ENCODE data around the gene NEK7.

NEK7 gene

GRCh38 chr1:198268784-198269645 lies 112.2 kb downstream of the NEK7 start:
- no peak overlapping the region for H3K4me3 ChIP-seq (ENCODE audit: low read depth, low read length)
- H3K9me3 ChIP-seq (ENCODE audit: control insufficient read depth, insufficient read depth, low read length) = no peaks in the 10 kb centered on the region
- no peaks in the 10 kb centered on the region for H3K36me3 ChIP-seq (ENCODE audit: control insufficient read depth, insufficient read depth, low read length)
- no peaks in the 10 kb centered on the region for H3K27me3 ChIP-seq (ENCODE audit: control insufficient read depth, insufficient read depth, low read length)
- H3K4me1 ChIP-seq (ENCODE audit: control insufficient read depth, insufficient read depth, low read length) = no peaks in the 10 kb centered on the region
- H3K9ac ChIP-seq (ENCODE audit: low read depth, low read length) = no peak overlapping the region

GRCh38 chr1:198269646-198269940 lies 112.8 kb downstream of the NEK7 start:
- Histone ChIP-seq H3K36me3 (ENCODE audit: control insufficient read depth, insufficient read depth, low read length) (no peaks in the 10 kb centered on the region), H3K4me3 (ENCODE audit: low read depth, low read length) (no peak overlapping the region), H3K9me3 (ENCODE audit: control insufficient read depth, insufficient read depth, low read length) (no peaks in the 10 kb centered on the region), H3K9ac (ENCODE audit: low read depth, low read length) (no peak overlapping the region), H3K27me3 (ENCODE audit: control insufficient read depth, insufficient read depth, low read length) (no peaks in the 10 kb centered on the region), H3K4me1 (ENCODE audit: control insufficient read depth, insufficient read depth, low read length) (no peaks in the 10 kb centered on the region)

GRCh38 chr1:198270273-198270828 lies 113.6 kb downstream of the NEK7 start:
- Histone ChIP-seq H3K4me1 (ENCODE audit: control insufficient read depth, insufficient read depth, low read length) (no peaks in the 10 kb centered on the region), H3K27me3 (ENCODE audit: control insufficient read depth, insufficient read depth, low read length) (no peaks in the 10 kb centered on the region)

GRCh38 chr1:198271467-198271866 lies 114.7 kb downstream of the NEK7 start:
- Histone ChIP-seq H3K9ac (ENCODE audit: low read depth, low read length) (no peak overlapping the region), H3K4me1 (ENCODE audit: control insufficient read depth, insufficient read depth, low read length) (no peaks in the 10 kb centered on the region), H3K9me3 (ENCODE audit: control insufficient read depth, insufficient read depth, low read length) (no peaks in the 10 kb centered on the region), H3K4me3 (ENCODE audit: low read depth, low read length) (no peak overlapping the region), H3K27me3 (ENCODE audit: control insufficient read depth, insufficient read depth, low read length) (no peaks in the 10 kb centered on the region), H3K36me3 (ENCODE audit: control insufficient read depth, insufficient read depth, low read length) (no peaks in the 10 kb centered on the region)

More at GRCh38 chr1:198270273-198270828, 113.6 kb downstream of the NEK7 start:
- Histone ChIP-seq H3K4me3 (ENCODE audit: low read depth, low read length) (no peak overlapping the region), H3K36me3 (ENCODE audit: control insufficient read depth, insufficient read depth, low read length) (no peaks in the 10 kb centered on the region), H3K9ac (ENCODE audit: low read depth, low read length) (no peak overlapping the region), H3K9me3 (ENCODE audit: control insufficient read depth, insufficient read depth, low read length) (no peaks in the 10 kb centered on the region)

- Histone ChIP-seq H3K9ac (ENCODE audit: low read depth, low read length) (no peak overlapping the region), H3K9me3 (ENCODE audit: control insufficient read depth, insufficient read depth, low read length) (no peaks in the 10 kb centered on the region), H3K4me3 (ENCODE audit: low read depth, low read length) (no peak overlapping the region), H3K4me1 (ENCODE audit: control insufficient read depth, insufficient read depth, low read length) (no peaks in the 10 kb centered on the region), H3K36me3 (ENCODE audit: control insufficient read depth, insufficient read depth, low read length) (no peaks in the 10 kb centered on the region), H3K27me3 (ENCODE audit: control insufficient read depth, insufficient read depth, low read length) (no peaks in the 10 kb centered on the region)
Observed at GRCh38 chr1:198272492-198272891, 115.7 kb downstream of the NEK7 start.

GRCh38 chr1:198273748-198274295 lies 117.0 kb downstream of the NEK7 start:
- Histone ChIP-seq H3K4me3 (ENCODE audit: low read depth, low read length) (no peak overlapping the region), H3K27me3 (ENCODE audit: control insufficient read depth, insufficient read depth, low read length) (no peaks in the 10 kb centered on the region), H3K9ac (ENCODE audit: low read depth, low read length) (no peak overlapping the region), H3K9me3 (ENCODE audit: control insufficient read depth, insufficient read depth, low read length) (no peaks in the 10 kb centered on the region), H3K36me3 (ENCODE audit: control insufficient read depth, insufficient read depth, low read length) (no peaks in the 10 kb centered on the region), H3K4me1 (ENCODE audit: control insufficient read depth, insufficient read depth, low read length) (no peaks in the 10 kb centered on the region)

- no peaks in the 10 kb centered on the region for H3K4me1 ChIP-seq (ENCODE audit: control insufficient read depth, insufficient read depth, low read length)
- no peaks in the 10 kb centered on the region for H3K36me3 ChIP-seq (ENCODE audit: control insufficient read depth, insufficient read depth, low read length)
Observed at GRCh38 chr1:198275597-198275996, 118.8 kb downstream of the NEK7 start.

GRCh38 chr1:198276241-198276640 lies 119.4 kb downstream of the NEK7 start:
- Histone ChIP-seq H3K27me3 (ENCODE audit: control insufficient read depth, insufficient read depth, low read length) (no peaks in the 10 kb centered on the region), H3K9me3 (ENCODE audit: control insufficient read depth, insufficient read depth, low read length) (no peaks in the 10 kb centered on the region), H3K4me1 (ENCODE audit: control insufficient read depth, insufficient read depth, low read length) (no peaks in the 10 kb centered on the region), H3K4me3 (ENCODE audit: low read depth, low read length) (no peak overlapping the region), H3K9ac (ENCODE audit: low read depth, low read length) (no peak overlapping the region), H3K36me3 (ENCODE audit: control insufficient read depth, insufficient read depth, low read length) (no peaks in the 10 kb centered on the region)

More at GRCh38 chr1:198275597-198275996, 118.8 kb downstream of the NEK7 start:
- no peak overlapping the region for H3K9ac ChIP-seq (ENCODE audit: low read depth, low read length)
- H3K4me3 ChIP-seq (ENCODE audit: low read depth, low read length) = no peak overlapping the region
- no peaks in the 10 kb centered on the region for H3K27me3 ChIP-seq (ENCODE audit: control insufficient read depth, insufficient read depth, low read length)
- no peaks in the 10 kb centered on the region for H3K9me3 ChIP-seq (ENCODE audit: control insufficient read depth, insufficient read depth, low read length)

GRCh38 chr1:198278943-198279342 lies 122.1 kb downstream of the NEK7 start:
- Histone ChIP-seq H3K36me3 (ENCODE audit: control insufficient read depth, insufficient read depth, low read length) (no peaks in the 10 kb centered on the region), H3K9ac (ENCODE audit: low read depth, low read length) (no peak overlapping the region), H3K9me3 (ENCODE audit: control insufficient read depth, insufficient read depth, low read length) (no peaks in the 10 kb centered on the region), H3K4me3 (ENCODE audit: low read depth, low read length) (no peak overlapping the region), H3K27me3 (ENCODE audit: control insufficient read depth, insufficient read depth, low read length) (no peaks in the 10 kb centered on the region), H3K4me1 (ENCODE audit: control insufficient read depth, insufficient read depth, low read length) (no peaks in the 10 kb centered on the region)

GRCh38 chr1:198280080-198280479 lies 123.3 kb downstream of the NEK7 start:
- Histone ChIP-seq H3K9ac (ENCODE audit: low read depth, low read length) (no peak overlapping the region), H3K4me1 (ENCODE audit: control insufficient read depth, insufficient read depth, low read length) (no peaks in the 10 kb centered on the region), H3K4me3 (ENCODE audit: low read depth, low read length) (no peak overlapping the region), H3K27me3 (ENCODE audit: control insufficient read depth, insufficient read depth, low read length) (no peaks in the 10 kb centered on the region), H3K9me3 (ENCODE audit: control insufficient read depth, insufficient read depth, low read length) (no peaks in the 10 kb centered on the region), H3K36me3 (ENCODE audit: control insufficient read depth, insufficient read depth, low read length) (no peaks in the 10 kb centered on the region)

- Histone ChIP-seq H3K4me3 (ENCODE audit: low read depth, low read length) (no peak overlapping the region), H3K9me3 (ENCODE audit: control insufficient read depth, insufficient read depth, low read length) (no peaks in the 10 kb centered on the region), H3K9ac (ENCODE audit: low read depth, low read length) (no peak overlapping the region), H3K4me1 (ENCODE audit: control insufficient read depth, insufficient read depth, low read length) (no peaks in the 10 kb centered on the region), H3K27me3 (ENCODE audit: control insufficient read depth, insufficient read depth, low read length) (no peaks in the 10 kb centered on the region), H3K36me3 (ENCODE audit: control insufficient read depth, insufficient read depth, low read length) (no peaks in the 10 kb centered on the region)
Observed at GRCh38 chr1:198281911-198282310, 125.1 kb downstream of the NEK7 start.

GRCh38 chr1:198283222-198283621 lies 126.4 kb downstream of the NEK7 start:
- Histone ChIP-seq H3K27me3 (ENCODE audit: control insufficient read depth, insufficient read depth, low read length) (no peaks in the 10 kb centered on the region), H3K36me3 (ENCODE audit: control insufficient read depth, insufficient read depth, low read length) (no peaks in the 10 kb centered on the region), H3K4me3 (ENCODE audit: low read depth, low read length) (no peak overlapping the region), H3K9me3 (ENCODE audit: control insufficient read depth, insufficient read depth, low read length) (no peaks in the 10 kb centered on the region), H3K9ac (ENCODE audit: low read depth, low read length) (no peak overlapping the region), H3K4me1 (ENCODE audit: control insufficient read depth, insufficient read depth, low read length) (no peaks in the 10 kb centered on the region)

All from iPS-15b (cell line).